Ramos (cell line): Measurements from ENCODE around the gene PCID2.

Experiments used
- in situ Hi-C: fragments of 300-500 bp; cut with MboI; formaldehyde crosslinking; loops from one replicate; pipeline ENCODE4 v1.14.3; 2022; ENCODE audit warnings: low sequenced_read_pairs; ENCODE audit not compliant: unreplicated experiment

Gene PCID2

GRCh38 chr13:113220141-113220598 is 11.7 kb upstream of the PCID2 start:
- in situ Hi-C loops = no loop called here

DNA sequence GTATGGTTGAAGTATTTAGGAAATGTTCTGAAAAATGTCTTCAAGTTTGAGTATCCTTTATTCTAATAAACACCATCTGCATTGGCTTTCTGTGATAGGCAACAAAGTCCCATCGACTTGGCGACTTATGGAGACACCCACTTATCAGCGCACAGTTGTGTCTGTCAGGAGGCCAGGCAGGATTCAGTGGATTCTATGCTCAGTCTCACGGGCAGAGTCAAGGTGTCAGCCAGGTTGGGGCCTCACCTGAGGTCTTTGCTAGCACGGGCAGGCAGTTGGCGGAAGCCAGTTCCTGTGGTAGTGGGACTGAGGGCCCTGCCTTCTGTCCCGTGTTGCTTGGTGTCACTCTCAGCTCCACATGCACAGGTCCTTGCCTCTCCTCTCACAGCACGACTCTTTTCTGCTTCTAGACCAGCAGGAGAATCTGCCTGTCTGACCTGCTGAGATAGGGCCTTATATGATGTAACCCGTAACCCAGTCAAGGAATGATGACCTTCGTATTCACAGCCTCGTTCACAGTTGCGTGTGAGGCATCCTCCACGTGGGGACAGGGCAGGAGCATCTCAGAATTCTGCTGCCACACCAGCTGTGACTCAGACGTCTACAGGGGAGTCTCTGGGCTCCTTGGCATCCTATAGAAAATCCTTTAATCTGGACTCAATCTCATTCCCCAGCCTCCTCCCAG is 10.9 kb upstream of the PCID2 start:
- in situ Hi-C loops = no loop called here

DNA sequence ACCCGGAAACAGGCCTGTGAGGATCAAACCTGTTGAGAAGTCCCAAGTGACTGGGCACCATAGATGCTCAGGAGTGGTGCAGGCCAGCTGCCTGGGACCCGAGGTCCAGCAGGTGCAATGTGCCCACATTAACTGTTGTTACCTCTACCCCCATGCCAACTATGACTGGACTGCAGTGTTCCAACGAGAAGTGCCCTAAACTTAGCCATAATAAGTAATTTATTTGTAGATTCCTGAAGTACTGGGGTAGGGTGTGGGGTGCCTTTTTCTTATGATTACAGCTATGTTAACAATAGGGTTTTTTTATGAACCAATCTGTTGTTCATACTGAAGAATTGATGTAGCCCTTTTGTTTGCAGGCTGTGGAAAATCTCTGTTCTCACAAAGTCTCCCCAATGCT is 10.1 kb upstream of the PCID2 start:
- in situ Hi-C loops = no loop called here

GRCh38 chr13:113216254-113217048 is 8.0 kb upstream of the PCID2 start:
- in situ Hi-C loops = no loop called here

GRCh38 chr13:113211774-113212173 is 3.3 kb upstream of the PCID2 start:
- in situ Hi-C loops = no loop called here

- in situ Hi-C loops = no loop called here
Measured at GRCh38 chr13:113210833-113211232, 2.4 kb upstream of the PCID2 start.

DNA sequence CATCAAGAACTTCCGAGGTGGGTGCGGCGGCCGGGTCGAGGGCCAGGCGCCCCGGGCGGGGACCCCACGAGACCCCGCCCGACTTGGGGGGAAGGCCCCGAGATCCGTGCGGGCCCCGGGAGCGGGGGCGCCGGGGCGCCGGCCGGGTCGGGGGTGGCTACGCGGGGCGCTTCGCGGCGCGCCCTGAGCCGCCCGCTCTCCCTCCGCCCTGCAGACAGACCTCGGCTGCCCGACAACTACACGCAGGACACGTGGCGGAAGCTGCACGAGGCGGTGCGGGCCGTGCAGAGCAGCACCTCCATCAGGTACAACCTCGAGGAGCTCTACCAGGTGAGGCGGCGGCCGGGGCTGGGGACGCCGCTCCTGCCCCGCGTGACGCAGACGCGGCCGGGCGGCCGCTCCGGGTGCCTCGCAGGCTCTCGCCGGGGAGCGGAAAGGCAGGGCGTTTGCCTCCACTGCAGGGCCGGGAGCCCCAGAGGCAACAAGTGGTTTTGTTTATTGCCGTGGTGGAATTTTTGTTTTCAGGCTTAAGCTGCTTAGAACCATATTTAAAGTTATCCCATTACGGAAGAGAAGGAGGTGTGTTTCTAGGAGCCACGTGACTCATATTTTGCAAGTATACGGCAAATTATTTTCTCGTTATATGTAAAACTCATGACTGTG is 1.4 kb upstream of the PCID2 start:
- in situ Hi-C loops = no loop called here

DNA sequence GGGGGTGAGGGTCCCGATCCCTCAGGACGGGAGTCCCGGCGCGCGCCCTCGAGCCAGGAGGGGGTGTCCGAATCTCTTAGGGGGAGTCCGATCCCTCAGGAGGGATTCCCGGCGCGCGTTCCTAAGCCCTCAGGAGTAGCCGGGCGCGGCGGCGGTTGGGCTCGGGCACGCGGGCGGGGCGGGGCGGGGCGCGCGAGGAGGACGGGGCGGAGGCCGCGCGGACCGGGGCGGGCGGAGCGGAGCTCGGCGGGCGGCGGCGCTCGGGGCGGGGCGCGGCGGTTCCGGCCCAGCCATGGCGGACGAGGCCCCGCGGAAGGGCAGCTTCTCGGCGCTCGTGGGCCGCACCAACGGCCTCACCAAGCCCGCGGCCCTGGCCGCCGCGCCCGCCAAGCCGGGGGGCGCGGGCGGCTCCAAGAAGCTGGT is 878 bp upstream of the PCID2 start, which contains the start of gene CUL4A:
CUL4A (plus strand) TSS at position 278 of the 423 bp plus-strand sequence; CDS start at position 293, 15 bp downstream.
- in situ Hi-C loops = no loop called here

GRCh38 chr13:113207890-113208420 is 514 bp downstream of the PCID2 start:
- in situ Hi-C loops = no loop called here

GRCh38 chr13:113207460-113207859 is 1.0 kb downstream of the PCID2 start:
- in situ Hi-C loops = no loop called here

- in situ Hi-C loops = no loop called here
Measured at GRCh38 chr13:113205428-113205931, 3.0 kb downstream of the PCID2 start.

DNA sequence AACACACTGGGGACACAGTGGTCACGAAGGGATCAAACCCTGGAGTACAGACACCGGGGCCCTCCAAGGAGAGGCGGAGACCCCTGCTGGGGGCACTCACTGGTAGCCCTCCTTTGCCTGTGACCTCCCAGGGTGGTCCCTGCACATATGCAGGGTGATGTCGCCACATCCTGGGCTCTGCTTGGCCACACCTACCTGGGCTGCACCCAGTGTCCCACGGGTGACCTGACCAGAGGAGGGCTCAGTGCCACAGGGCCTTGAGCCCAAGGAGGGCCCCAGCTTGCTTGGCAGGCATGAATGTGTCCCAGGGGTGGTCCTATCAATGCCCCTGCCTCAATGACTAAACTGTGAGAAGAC is 4.1 kb downstream of the PCID2 start:
- in situ Hi-C loops = no loop called here

DNA sequence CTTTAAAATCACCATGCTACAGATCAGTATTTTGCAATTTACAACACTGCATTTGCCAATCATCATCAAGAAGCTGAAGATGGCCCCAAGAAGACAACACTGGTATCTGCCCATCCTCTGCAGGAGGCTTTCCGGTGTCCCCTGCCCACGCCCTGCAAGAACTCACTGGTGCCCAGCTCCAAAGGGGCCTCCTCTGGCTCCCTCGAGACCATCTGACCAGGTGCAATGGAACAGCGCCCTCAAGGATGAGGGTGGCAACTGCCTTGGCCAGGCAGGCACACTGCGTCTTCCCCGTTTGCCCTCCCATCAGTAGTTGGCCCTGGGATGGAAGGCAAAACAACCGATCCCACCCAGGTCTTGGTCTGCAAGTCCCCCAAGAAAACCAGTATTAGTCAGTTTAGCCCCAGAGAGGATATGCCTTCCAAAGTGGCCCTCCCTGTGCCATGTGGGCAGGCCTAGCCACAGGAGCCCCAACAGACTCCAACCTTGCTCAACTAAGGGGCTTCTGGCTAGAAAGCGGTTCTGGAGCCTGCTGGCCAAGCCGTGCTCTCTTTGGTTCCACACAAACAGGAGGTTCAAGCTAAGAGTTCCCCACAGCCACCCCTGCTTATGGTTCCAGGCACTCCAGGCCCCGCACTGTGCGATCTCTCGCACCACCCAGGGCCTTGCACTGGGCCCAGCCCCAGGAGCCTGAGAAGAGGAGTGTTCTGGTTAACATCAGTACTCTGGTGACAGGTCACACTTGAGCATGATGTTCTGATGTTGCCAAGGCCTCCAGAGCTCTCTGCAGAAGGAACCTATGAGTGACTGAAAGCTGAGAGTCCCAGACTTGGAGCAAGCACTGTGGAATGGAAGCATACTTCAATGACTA is 4.7 kb downstream of the PCID2 start:
- in situ Hi-C loops = no loop called here

DNA sequence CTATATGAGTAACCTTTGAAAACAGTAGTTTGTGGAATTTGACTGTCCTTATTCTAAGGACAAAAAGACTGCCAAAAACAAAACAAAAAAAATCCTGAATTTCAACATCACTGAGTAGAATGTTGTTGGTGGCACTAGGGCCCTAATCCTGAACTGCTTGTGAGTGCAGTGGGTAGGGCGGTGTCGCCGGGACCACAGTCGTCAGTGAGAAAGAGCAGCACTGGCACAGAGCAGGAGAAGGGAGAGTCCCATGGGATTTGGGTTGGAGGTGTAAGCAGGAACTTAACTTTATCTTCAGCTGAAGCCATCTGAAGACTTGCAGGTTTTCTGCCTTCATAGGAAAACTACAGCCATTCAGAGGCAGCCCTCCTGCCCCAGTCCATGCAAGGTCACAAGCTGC is 5.6 kb downstream of the PCID2 start:
- in situ Hi-C loops = no loop called here

GRCh38 chr13:113201815-113202214 is 6.7 kb downstream of the PCID2 start:
- in situ Hi-C loops = no loop called here

DNA sequence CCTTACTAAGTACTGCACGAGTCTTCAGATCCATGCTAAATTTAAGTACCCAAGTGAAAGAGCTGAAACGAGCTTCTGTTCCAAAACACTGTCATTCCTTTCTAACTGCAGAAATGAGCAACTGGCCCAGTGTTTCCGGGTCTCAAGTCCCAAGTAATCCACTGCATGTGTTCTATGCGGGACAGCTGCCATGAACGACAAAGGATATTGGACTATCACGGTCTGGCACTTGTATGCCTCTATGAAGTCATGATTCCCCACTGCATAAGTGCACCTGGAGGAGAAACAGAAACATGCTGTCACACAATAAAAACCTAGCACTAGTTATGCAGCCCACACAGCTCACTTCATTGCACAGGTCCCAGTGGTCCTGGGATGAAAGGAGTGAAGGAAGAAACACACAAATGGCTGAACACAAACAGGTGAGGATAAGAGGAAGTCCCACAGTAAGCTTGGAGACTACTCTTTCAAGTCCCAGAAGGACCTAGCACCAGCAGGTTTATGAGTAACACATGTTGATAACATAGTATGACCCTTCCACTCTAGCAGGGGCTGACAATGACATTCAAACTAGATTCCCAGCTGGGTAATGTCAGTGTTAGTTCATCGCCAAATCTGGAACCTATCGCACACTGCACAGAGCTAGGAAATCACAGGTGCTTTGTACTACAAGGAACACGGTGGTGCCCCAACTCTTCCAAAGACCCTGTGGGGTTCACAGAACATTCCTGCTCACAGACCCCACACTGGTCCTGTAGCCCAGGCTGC is 11.3 kb downstream of the PCID2 start:
- in situ Hi-C loops = no loop called here

DNA sequence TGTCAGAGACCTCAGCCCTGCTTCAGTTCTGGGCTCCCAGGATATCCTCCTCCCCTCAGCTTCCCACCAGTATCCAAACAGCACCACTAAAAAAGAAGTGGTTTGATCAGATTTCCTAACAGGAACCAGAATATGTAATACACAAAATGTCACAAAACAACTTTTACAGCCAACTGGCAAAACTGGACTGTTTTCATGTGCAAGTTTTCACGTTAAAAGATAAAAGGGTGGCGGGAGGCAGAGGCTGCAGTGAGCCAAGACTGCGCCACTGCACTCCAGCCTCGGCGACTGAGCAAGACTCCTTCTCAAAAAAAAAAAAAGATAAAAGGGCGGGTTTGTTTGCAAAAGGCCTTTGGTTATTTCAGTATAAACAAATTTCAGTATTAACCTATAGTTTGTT is 13.1 kb downstream of the PCID2 start:
- in situ Hi-C loops = no loop called here

DNA sequence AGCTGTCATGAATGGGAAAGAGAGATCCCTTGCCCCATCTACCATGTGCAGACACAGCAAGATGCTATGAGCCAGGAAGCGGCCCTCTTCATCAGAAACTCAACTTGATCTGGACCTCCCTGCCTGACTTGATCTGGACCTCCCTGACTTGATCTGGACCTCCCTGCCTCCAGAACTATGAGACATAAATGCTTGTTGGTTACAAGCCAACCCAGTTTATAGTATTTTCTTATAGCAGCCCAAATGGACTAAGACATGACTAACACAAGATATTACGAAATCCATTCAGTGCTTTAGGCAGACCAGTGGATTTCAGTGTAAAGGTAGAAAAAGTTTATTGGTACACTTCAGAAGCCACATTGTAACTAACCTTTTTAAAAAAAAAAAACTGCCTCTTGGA is 15.6 kb downstream of the PCID2 start:
- in situ Hi-C loops = no loop called here

DNA sequence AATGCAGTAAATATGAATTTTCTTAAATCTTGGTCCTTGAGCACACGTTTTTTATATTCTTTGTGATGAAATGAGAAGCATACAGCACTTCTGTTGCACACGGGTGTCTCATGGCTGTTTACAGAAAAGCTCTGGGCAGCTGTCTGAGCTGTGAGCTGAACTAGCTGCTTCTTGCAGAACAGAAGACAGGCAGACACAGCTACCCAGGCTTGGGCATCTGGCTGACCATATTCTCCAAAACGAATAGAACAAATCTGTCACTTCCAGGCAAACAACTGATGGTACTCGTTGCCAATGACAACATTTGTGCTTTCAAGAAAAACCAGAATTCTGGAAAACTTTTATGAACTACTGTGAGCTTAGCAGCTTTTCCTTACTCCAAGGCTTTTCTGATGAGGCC is 16.2 kb downstream of the PCID2 start:
- in situ Hi-C loops = no loop called here
